ENCODE data around the gene CLC.
"Not testable (repeated sequence)": the region's sequence is repeated elsewhere in the genome, so short reads cannot be mapped to it uniquely, and the experiment has no call there.

The CLC gene

DNA sequence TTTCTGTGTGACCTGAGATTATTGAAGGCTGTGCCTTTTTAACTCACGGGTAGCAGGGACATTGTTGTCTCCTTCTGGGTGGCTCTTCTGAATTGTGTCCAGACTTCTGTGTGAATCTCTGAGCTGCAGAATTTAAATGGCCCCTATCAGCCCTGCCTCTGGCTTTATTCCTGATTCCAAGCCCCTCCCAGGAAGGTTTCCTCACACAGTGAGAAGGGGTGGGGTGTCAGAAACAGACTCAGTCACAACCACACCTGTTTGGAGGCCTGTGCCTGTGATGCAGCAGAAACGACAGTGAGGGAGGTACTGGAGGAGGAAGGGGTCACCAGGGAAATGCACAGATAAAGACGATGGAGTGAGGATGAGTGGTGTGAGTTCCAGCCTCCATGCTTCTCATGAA is at the start of gene CLC:
CLC (minus strand) TSS at position 139 of the 400 bp plus-strand sequence; CDS start at position 62, 77 bp downstream.
- no peak for DNase-seq

DNA sequence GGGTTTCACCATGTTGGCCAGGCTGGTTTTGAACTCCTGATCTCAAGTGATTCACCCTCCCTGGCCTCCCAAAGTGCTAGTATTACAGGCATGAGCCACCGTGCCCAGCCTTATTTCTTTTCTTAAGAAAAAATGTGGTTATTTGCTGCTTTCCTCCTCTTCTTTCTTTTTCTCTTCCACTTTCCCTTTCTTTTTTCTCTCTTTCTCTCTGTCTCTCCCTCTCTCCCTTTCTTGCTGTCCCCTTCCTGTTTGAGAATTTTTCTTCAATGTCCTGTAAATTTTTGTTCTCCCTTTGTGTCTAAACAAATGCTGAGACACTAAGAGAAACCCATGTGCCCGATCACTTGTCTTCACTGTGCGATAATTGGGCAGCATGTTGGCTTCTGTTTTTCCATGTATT is 43.1 kb upstream of the CLC start:
- DNase-seq: no peak

- DNase-seq: no peak
Observed at GRCh38 chr19:39778763-39779162, 40.9 kb upstream of the CLC start, which contains the start of gene LEUTX. Gene LEUTX (plus strand): TSS chr19:39778854. CDS start chr19:39778921, 67 bp downstream.

GRCh38 chr19:39768786-39769185 is 31.0 kb upstream of the CLC start:
- DNase-seq: no peak

DNA sequence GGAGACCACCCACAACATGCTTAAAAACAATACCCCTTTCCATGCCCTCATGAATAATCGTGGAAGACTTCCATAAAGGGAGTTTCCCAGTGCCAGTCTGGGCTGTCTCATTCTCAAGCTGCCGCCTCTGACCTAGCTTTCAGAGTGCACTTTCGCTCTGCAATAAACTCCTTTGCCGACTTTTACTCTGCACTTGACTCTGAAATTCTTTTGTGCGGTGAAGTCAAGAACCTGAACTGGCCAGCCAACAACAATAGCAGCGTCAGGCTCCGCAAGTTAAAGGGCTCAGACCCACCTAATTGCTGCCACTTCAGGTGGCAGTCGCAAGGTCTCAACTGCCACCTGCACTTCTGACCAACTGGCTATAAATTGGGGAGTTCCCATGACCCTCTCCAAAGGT is 30.5 kb upstream of the CLC start:
- no peak for DNase-seq

GRCh38 chr19:39765091-39766076 is 27.6 kb upstream of the CLC start:
- DNase-seq: no peak

GRCh38 chr19:39761851-39762250 is 24.0 kb upstream of the CLC start:
- not testable (repeated sequence) for DNase-seq

- no peak for DNase-seq
Observed at GRCh38 chr19:39759457-39760184, 21.8 kb upstream of the CLC start.

DNA sequence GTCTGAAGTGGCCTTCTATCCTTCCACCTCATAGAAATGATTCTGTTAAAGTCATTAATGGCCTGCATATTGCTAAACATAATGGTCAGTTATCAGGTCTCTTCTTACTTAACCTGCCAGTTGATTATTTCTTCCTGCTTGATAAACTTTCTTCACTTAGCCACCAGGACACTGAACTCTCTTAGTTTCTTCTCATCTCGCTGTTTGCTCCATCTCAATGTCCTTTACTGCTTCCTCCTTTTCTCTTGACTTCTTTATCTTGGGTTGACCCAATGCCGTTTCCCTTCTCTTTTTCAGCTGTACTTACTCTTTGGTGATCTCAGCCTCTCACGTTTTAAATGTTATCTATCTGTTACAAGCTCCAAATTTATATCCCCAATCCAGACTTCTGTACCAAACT is 17.1 kb upstream of the CLC start:
- DNase-seq: no peak

- DNase-seq: no peak
Observed at GRCh38 chr19:39754544-39754943, 16.7 kb upstream of the CLC start.

DNA sequence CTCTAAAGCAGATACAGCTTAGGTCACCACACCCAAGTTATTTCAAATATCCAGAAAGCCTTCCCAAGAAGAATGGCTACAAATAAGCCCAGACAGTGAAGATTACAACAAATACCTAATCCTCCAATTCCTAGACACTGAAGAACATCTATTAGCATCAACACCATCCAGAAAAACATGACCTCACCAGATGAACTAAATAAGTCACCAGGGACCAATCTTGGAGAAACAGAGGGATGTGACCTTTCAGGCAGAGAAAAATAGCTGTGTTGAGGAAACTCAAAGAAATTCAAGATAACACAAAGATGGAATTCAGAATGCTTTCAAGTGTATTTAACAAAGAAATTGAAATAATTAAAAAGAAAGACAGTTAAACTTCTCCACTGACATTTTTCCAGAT is 15.0 kb upstream of the CLC start:
- DNase-seq: no peak

DNA sequence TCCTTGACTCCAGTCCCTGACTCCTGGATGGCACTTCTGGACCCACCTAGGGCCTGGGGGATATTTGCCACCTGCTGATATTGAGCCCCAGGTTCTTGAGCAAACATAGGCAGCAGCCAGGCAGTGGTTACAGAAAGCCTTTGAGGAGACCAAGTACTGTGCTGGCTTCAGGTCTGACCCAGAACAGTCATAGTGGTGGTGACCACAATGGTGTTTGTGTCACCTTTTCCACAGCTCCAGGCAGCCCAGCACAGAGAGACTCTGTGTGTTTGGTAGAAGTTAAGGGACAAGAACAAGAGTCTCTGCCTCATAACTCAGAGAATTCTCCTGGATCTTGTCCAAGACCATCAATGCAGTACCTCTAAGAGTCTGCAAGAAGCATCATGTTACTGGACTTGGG is 14.6 kb upstream of the CLC start:
- no peak for DNase-seq

GRCh38 chr19:39749981-39750380 is 12.2 kb upstream of the CLC start:
- DNase-seq: no peak

GRCh38 chr19:39746836-39747529 is 9.2 kb upstream of the CLC start:
- DNase-seq: no peak

GRCh38 chr19:39745643-39746042 is 7.8 kb upstream of the CLC start:
- no peak for DNase-seq

GRCh38 chr19:39740395-39740794 is 2.6 kb upstream of the CLC start:
- DNase-seq: no peak

DNA sequence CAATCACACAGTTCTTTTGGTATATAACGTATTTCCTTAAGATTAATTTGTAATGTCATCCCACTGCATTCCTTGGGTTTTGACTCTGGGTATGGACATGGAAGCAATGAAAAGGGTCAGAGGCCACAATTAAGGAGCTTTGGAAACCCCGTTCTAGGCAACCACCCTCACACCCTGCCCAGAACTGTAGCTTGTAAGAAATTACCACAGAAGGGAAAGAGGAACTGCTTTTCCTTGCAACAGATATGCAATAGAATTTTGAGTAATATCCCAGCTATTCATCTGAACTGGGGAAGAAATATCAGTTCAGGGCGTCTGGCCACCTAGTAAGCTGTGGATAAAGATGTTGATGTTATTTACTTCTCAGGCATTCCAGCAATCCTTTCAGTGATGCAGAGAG is 985 bp upstream of the CLC start:
- DNase-seq: no peak

DNA sequence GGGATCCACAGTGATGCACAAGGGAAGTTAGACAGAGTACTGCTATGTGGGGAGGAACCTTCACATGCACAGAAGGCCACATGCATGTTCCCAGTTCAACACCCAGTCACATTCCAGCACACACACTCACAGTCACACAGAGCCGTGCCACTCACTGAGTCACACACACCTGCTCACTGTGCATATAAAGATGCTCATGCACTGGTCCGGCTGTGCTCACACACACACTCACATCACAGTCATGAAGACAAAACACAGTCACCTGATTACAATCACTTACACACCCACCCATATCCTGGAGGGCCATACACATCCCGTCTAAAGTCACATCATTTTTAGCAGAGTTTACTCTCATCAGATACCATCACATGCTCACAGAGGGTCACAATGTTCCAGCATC is 478 bp downstream of the CLC start:
- no peak for DNase-seq

GRCh38 chr19:39736088-39736487 is 1.7 kb downstream of the CLC start:
- DNase-seq: no peak

DNA sequence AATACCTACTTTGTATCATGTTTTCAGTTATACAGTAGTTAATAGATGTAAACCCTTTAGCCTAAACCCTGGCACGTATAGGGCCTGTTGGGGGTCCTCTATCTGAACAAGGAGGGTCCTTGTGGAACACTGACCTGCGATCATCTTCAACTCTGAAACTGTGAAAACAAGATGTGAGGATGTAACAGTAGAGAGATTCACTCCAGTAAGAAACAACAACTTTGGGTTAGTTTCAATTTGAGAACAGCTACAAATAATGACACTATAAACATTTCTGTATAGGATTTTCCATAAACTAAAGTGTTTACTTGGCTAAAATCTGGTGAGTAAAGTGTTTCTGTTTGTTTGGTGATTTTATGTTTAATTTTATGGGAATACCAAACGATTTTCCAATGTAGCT is 2.1 kb downstream of the CLC start:
- DNase-seq: no peak

- no peak for DNase-seq
Observed at GRCh38 chr19:39733841-39734240, 4.0 kb downstream of the CLC start.

GRCh38 chr19:39731685-39732084 is 6.1 kb downstream of the CLC start:
- DNase-seq: no peak

DNA sequence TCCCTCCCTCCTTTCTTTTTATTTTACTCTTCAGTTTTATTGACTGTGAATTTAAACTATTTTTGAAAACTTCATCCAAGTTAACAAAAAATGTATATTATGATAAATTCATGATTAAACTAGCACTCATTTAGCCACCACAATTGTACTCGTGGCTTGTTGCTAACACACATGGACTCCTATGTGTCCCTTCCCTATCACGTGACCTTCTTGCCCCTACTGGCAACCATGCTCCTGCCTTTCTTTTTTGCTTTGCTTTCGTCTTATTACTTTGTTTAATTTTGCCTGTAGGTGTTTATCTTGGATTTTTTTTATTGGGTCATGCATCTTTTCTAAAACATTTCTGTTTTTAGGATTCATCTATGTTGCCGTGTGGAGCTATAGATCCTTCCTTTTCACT is 8.2 kb downstream of the CLC start:
- no peak for DNase-seq
